ENCODE measurements around the gene MOK. TPM values are rescaled to one million over a fixed set of nuclear protein-coding genes. Genes with fewer than 3 reads are reported as not detected.
"Not testable (repeated sequence)": the region's sequence is repeated elsewhere in the genome, so short reads cannot be mapped to it uniquely, and the experiment has no call there.

The MOK gene
- total and polyA plus RNA-seq, 2 donors, result 12.9 to 19.3 TPM

- Histone ChIP-seq H3K4me3 (ENCODE audit: low read depth, low read length) (no peak overlapping the region), H3K27ac (ENCODE audit: low read depth) (no peak overlapping the region), H3K4me1 (ENCODE audit: insufficient read depth) (no peaks in the 10 kb centered on the region), H3K36me3 (ENCODE audit: insufficient read depth) (no peaks in the 10 kb centered on the region)
- no peak for DNase-seq (ENCODE audit: extremely low spot score)
- 95% methylated on average over 13 of the region's 13 CpGs for WGBS
Observed at GRCh38 chr14:102333795-102334705, 29.1 kb upstream of the MOK start.

- WGBS, result 81% methylated on average over 7 of the region's 7 CpGs
- Histone ChIP-seq H3K36me3 (ENCODE audit: insufficient read depth) (no peaks in the 10 kb centered on the region), H3K4me3 (ENCODE audit: low read depth, low read length) (no peak overlapping the region), H3K27ac (ENCODE audit: low read depth) (no peak overlapping the region), H3K4me1 (ENCODE audit: insufficient read depth) (no peaks in the 10 kb centered on the region)
- no peak for DNase-seq (ENCODE audit: extremely low spot score)
Observed at GRCh38 chr14:102333390-102333789, 28.4 kb upstream of the MOK start.

- Histone ChIP-seq H3K4me3 (ENCODE audit: low read depth, low read length) (no peak overlapping the region), H3K36me3 (ENCODE audit: insufficient read depth) (no peaks in the 10 kb centered on the region), H3K27ac (ENCODE audit: low read depth) (no peak overlapping the region), H3K4me1 (ENCODE audit: insufficient read depth) (no peaks in the 10 kb centered on the region)
- no peak for DNase-seq (ENCODE audit: extremely low spot score)
- 94% methylated on average over 8 of the region's 8 CpGs for WGBS
Observed at GRCh38 chr14:102330806-102331205, 25.8 kb upstream of the MOK start.

DNA sequence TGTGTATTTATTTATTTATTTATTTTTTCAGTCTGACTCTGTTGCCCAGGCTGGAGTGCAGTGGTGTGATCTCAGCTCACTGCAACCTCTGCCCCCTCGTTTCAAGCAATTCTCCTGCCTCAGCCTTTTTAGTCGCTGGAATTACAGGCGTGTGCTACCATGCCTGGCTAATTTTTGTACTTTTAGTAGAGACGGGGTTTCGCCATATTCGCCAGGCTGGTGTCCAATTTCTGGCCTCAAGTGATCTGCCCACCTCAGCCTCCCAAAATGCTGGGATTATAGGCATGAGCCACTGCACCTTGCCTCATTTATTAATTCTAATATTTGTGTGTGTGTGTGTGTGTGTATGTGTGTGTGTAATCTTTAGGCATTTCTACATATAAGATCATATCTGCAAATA is 24.4 kb upstream of the MOK start:
- 93% methylated on average over 6 of the region's 6 CpGs for WGBS
- not testable (repeated sequence) for H3K4me3 ChIP-seq (ENCODE audit: low read depth, low read length); H3K4me1 ChIP-seq (ENCODE audit: insufficient read depth); H3K36me3 ChIP-seq (ENCODE audit: insufficient read depth); DNase-seq (ENCODE audit: extremely low spot score); H3K27ac ChIP-seq (ENCODE audit: low read depth)

- H3K27ac ChIP-seq (ENCODE audit: low read depth), result no peak overlapping the region
- no peaks in the 10 kb centered on the region for H3K36me3 ChIP-seq (ENCODE audit: insufficient read depth)
- no peak for DNase-seq (ENCODE audit: extremely low spot score)
- H3K4me1 ChIP-seq (ENCODE audit: insufficient read depth), result no peaks in the 10 kb centered on the region
- H3K4me3 ChIP-seq (ENCODE audit: low read depth, low read length), result no peak overlapping the region
- 93% methylated on average over 14 of the region's 14 CpGs for WGBS
Observed at GRCh38 chr14:102326583-102326982, 21.6 kb upstream of the MOK start.

- Histone ChIP-seq H3K27ac (ENCODE audit: low read depth) (no peak overlapping the region), H3K4me1 (ENCODE audit: insufficient read depth) (no peaks in the 10 kb centered on the region), H3K4me3 (ENCODE audit: low read depth, low read length) (no peak overlapping the region), H3K36me3 (ENCODE audit: insufficient read depth) (no peaks in the 10 kb centered on the region)
- DNase-seq (ENCODE audit: extremely low spot score), result no peak
- WGBS, result 83% methylated on average over 9 of the region's 9 CpGs
Observed at GRCh38 chr14:102325791-102326345, 20.9 kb upstream of the MOK start.

DNA sequence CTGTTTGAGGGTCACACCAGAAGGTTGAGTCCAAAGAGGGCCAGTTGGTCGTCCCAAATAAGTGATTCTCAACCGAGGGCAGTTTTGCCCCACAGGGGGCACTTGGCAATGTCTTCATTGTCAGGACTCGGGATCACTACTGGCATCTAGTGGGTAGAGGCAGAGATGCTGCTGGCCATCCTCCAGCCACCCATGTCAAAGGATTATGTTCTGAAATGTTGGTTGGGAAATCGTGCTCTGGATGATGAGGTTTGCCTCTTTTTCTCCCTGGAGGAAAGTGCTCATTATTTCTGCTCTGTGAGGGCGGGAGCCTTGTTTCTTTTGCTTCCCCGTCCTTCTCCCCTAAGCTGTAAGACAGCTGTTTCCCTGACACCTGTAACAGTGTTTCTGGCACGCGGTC is 18.1 kb upstream of the MOK start:
- no peak for DNase-seq (ENCODE audit: extremely low spot score)
- Histone ChIP-seq H3K36me3 (ENCODE audit: insufficient read depth) (no peaks in the 10 kb centered on the region), H3K4me3 (ENCODE audit: low read depth, low read length) (no peak overlapping the region), H3K27ac (ENCODE audit: low read depth) (no peak overlapping the region), H3K4me1 (ENCODE audit: insufficient read depth) (no peaks in the 10 kb centered on the region)
- 38% methylated on average over 8 of the region's 8 CpGs for WGBS

- H3K4me1 ChIP-seq (ENCODE audit: insufficient read depth), result no peaks in the 10 kb centered on the region
- no peak overlapping the region for H3K27ac ChIP-seq (ENCODE audit: low read depth)
- WGBS, result 92% methylated on average over 12 of the region's 12 CpGs
- DNase-seq (ENCODE audit: extremely low spot score), result no peak
- no peaks in the 10 kb centered on the region for H3K36me3 ChIP-seq (ENCODE audit: insufficient read depth)
- no peak overlapping the region for H3K4me3 ChIP-seq (ENCODE audit: low read depth, low read length)
Observed at GRCh38 chr14:102321456-102322422, 16.8 kb upstream of the MOK start.

- 90% methylated on average over 17 of the region's 17 CpGs for WGBS
- H3K4me3 ChIP-seq (ENCODE audit: low read depth, low read length), result no peak overlapping the region
- no peaks in the 10 kb centered on the region for H3K4me1 ChIP-seq (ENCODE audit: insufficient read depth)
- no peak for DNase-seq (ENCODE audit: extremely low spot score)
- H3K36me3 ChIP-seq (ENCODE audit: insufficient read depth), result no peaks in the 10 kb centered on the region
- H3K27ac ChIP-seq (ENCODE audit: low read depth), result no peak overlapping the region
Observed at GRCh38 chr14:102320671-102321455, 15.9 kb upstream of the MOK start.

DNA sequence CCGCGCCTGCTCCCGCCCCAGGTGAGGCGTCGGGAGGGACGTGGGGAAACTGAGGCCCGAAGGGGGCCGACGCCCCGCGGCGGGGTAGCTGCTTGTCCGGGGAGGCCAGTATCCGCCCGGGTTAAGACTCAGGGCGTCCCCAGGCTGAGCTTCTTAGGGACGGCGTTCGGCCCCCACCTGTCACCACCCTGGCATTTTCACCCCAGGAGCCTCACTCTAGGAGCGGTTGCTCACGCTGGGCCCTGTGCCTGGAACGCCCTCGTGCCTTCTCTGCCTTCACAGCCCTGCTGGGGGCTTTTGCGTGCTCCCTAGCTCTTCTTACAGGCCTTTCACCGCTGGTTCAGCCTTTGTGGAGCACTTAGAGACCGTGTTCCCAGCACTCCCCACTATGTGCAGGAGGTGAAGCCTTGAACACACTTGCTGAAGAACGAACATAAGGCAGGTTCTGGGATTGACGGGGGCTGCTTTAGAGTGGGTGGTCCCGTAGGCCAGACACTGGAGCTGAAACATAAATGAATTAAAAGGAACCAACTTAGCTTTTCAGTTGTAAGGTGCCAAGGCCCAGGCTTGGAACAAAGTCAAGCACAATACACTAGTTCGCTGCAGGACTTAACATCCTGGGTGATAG is 15.2 kb upstream of the MOK start:
- no peak for DNase-seq (ENCODE audit: extremely low spot score)
- Histone ChIP-seq H3K36me3 (ENCODE audit: insufficient read depth) (no peaks in the 10 kb centered on the region), H3K27ac (ENCODE audit: low read depth) (peak overlapping the region; percentile 81), H3K4me3 (ENCODE audit: low read depth, low read length) (peak overlapping the region; percentile 84), H3K4me1 (ENCODE audit: insufficient read depth) (no peaks in the 10 kb centered on the region)
- 4% methylated on average over 30 of the region's 30 CpGs for WGBS

DNA sequence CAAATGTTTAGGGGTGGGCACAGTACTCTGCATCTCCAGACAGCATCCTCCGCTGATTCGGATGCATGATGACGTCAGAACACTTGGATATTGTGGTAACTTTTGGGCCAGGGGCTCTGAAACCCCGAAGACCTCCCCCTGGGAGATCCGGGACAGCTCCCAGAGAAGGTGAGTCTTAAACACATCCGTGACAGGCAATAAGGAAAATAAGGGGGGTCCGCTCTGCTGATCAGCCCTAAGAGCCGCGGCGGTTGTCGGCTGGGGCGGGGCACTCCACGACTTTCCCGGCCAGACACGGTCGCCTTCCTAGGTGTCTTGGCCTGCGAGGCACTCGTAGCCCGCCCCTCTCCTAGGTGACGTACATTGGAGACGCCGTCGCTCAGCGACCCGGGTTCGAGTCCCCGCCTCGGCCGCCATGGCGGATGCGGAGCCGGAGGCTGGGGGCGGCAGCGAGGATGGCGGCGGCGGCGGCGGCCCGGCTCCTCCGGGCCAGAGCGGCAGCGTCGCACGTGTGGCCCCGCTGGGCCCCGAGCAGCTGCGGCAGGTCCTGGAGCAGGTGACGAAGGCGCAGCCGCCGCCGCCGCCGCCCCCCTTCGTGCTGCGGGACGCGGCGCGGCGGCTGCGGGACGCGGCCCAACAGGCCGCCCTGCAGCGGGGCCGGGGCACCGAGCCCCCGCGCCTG is 14.5 kb upstream of the MOK start, which contains the start of gene ZNF839:
Gene ZNF839, plus strand, starts transcription at position 396 of the 682 bp plus-strand sequence. Its CDS starts 20 bp downstream, at position 416.
- peak within 1 kb of the TSS; percentile 84 for H3K4me3 ChIP-seq (ENCODE audit: low read depth, low read length)
- H3K36me3 ChIP-seq (ENCODE audit: insufficient read depth), result no peaks in the 10 kb centered on the region
- under 1% methylated on average over 71 of the region's 71 CpGs for WGBS
- peak within 1 kb of the TSS; percentile 81 for H3K27ac ChIP-seq (ENCODE audit: low read depth)
- H3K4me1 ChIP-seq (ENCODE audit: insufficient read depth), result no peaks in the 10 kb centered on the region
- DNase-seq (ENCODE audit: extremely low spot score), result peak; percentile 63

DNA sequence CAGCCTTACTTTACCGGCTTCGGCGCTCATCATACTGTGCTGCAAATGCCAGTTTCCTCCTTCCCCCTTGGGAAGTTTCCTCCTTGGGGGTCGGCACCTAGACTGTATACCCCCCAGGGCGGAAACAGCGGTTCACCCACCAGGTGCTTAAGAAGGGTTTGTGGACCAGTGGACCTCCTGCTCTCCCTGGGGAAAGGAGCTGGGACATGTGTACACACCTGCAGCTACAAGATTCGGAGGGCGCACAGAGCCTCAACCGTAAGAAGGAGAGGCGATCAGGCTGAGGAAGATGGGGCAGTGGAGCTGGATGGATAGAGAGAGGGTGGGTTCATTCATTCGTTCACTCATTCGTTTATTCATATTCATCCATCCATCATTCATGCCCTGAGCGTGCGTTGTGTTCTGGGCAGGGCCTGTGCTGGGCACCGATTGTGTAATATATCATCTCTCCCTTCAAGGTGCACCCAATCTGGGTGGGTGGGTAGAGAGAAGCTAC is 13.9 kb upstream of the MOK start:
- H3K4me1 ChIP-seq (ENCODE audit: insufficient read depth), result no peaks in the 10 kb centered on the region
- H3K4me3 ChIP-seq (ENCODE audit: low read depth, low read length), result peak overlapping the region; percentile 84
- peak overlapping the region; percentile 76 for H3K27ac ChIP-seq (ENCODE audit: low read depth)
- DNase-seq (ENCODE audit: extremely low spot score), result no peak
- H3K36me3 ChIP-seq (ENCODE audit: insufficient read depth), result no peaks in the 10 kb centered on the region
- 66% methylated on average over 15 of the region's 15 CpGs for WGBS
